ENCODE results near the gene TRPM2. TPM values are rescaled to one million over a fixed set of nuclear protein-coding genes. Genes with fewer than 3 reads are reported as not detected.

TRPM2 gene
- total and polyA plus RNA-seq, 2 of the 13 experiments (the other 11 are each of a cell fraction or from before 2014, with no cell fraction given): 0.07 to 0.20 TPM

DNA sequence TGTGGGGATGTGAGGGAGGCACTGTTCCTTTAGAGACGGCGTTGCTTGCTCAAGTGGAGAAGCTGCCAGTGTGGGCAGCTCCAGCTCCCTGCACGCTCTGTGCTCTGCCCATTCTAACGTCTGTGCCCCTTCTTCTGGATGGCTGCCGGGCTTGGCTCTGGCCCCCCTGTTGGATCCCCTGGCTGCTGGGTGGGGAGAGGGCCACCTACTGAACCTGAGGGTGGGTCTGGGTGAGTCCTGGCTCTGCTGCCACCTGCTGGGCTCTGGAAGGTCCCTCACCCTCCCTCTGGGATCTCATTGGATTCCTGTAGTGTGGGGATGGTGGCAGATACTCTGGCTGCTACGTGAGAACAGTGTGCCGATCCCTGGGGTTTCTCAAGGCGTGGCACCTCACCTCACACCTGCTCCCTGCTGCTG is 48.5 kb upstream of the TRPM2 start (continued):
- TF ChIP-seq, protein P1, sequence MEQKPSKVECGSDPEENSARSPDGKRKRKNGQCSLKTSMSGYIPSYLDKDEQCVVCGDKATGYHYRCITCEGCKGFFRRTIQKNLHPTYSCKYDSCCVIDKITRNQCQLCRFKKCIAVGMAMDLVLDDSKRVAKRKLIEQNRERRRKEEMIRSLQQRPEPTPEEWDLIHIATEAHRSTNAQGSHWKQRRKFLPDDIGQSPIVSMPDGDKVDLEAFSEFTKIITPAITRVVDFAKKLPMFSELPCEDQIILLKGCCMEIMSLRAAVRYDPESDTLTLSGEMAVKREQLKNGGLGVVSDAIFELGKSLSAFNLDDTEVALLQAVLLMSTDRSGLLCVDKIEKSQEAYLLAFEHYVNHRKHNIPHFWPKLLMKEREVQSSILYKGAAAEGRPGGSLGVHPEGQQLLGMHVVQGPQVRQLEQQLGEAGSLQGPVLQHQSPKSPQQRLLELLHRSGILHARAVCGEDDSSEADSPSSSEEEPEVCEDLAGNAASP (CRISPR knock-in tag; IDR thresholded peaks at IDR 0.05; ENCODE audit: borderline replicate concordance): no peak
- TF ChIP-seq, protein P2, sequence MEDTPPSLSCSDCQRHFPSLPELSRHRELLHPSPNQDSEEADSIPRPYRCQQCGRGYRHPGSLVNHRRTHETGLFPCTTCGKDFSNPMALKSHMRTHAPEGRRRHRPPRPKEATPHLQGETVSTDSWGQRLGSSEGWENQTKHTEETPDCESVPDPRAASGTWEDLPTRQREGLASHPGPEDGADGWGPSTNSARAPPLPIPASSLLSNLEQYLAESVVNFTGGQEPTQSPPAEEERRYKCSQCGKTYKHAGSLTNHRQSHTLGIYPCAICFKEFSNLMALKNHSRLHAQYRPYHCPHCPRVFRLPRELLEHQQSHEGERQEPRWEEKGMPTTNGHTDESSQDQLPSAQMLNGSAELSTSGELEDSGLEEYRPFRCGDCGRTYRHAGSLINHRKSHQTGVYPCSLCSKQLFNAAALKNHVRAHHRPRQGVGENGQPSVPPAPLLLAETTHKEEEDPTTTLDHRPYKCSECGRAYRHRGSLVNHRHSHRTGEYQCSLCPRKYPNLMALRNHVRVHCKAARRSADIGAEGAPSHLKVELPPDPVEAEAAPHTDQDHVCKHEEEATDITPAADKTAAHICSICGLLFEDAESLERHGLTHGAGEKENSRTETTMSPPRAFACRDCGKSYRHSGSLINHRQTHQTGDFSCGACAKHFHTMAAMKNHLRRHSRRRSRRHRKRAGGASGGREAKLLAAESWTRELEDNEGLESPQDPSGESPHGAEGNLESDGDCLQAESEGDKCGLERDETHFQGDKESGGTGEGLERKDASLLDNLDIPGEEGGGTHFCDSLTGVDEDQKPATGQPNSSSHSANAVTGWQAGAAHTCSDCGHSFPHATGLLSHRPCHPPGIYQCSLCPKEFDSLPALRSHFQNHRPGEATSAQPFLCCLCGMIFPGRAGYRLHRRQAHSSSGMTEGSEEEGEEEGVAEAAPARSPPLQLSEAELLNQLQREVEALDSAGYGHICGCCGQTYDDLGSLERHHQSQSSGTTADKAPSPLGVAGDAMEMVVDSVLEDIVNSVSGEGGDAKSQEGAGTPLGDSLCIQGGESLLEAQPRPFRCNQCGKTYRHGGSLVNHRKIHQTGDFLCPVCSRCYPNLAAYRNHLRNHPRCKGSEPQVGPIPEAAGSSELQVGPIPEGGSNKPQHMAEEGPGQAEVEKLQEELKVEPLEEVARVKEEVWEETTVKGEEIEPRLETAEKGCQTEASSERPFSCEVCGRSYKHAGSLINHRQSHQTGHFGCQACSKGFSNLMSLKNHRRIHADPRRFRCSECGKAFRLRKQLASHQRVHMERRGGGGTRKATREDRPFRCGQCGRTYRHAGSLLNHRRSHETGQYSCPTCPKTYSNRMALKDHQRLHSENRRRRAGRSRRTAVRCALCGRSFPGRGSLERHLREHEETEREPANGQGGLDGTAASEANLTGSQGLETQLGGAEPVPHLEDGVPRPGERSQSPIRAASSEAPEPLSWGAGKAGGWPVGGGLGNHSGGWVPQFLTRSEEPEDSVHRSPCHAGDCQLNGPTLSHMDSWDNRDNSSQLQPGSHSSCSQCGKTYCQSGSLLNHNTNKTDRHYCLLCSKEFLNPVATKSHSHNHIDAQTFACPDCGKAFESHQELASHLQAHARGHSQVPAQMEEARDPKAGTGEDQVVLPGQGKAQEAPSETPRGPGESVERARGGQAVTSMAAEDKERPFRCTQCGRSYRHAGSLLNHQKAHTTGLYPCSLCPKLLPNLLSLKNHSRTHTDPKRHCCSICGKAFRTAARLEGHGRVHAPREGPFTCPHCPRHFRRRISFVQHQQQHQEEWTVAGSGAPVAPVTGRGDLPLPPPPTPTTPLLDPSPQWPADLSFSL (CRISPR knock-in tag; IDR thresholded peaks at IDR 0.05): no peak
- TF ChIP-seq ZNF720 (CRISPR knock-in tag; IDR thresholded peaks at IDR 0.05) (no peak), HIVEP1 (CRISPR knock-in tag; IDR thresholded peaks at IDR 0.05) (no peak), ZNF547 (CRISPR knock-in tag; IDR thresholded peaks at IDR 0.05) (no peak), ZNF260 (CRISPR knock-in tag; IDR thresholded peaks at IDR 0.05; ENCODE audit: borderline replicate concordance, low read depth) (no peak), FOXA1 (IDR thresholded peaks at IDR 0.05) (no peak), FOXA1 (CRISPR knock-in tag; IDR thresholded peaks at IDR 0.05) (no peak), YEATS4 (CRISPR knock-in tag; IDR thresholded peaks at IDR 0.05; ENCODE audit: borderline replicate concordance) (no peak)
- TF ChIP-seq, protein P3, sequence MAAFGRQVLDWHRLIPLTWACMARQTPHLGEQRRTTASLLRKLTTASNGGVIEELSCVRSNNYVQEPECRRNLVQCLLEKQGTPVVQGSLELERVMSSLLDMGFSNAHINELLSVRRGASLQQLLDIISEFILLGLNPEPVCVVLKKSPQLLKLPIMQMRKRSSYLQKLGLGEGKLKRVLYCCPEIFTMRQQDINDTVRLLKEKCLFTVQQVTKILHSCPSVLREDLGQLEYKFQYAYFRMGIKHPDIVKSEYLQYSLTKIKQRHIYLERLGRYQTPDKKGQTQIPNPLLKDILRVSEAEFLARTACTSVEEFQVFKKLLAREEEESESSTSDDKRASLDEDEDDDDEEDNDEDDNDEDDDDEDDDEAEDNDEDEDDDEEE (CRISPR knock-in tag; IDR thresholded peaks at IDR 0.05): no peak
- TF ChIP-seq, protein P4, sequence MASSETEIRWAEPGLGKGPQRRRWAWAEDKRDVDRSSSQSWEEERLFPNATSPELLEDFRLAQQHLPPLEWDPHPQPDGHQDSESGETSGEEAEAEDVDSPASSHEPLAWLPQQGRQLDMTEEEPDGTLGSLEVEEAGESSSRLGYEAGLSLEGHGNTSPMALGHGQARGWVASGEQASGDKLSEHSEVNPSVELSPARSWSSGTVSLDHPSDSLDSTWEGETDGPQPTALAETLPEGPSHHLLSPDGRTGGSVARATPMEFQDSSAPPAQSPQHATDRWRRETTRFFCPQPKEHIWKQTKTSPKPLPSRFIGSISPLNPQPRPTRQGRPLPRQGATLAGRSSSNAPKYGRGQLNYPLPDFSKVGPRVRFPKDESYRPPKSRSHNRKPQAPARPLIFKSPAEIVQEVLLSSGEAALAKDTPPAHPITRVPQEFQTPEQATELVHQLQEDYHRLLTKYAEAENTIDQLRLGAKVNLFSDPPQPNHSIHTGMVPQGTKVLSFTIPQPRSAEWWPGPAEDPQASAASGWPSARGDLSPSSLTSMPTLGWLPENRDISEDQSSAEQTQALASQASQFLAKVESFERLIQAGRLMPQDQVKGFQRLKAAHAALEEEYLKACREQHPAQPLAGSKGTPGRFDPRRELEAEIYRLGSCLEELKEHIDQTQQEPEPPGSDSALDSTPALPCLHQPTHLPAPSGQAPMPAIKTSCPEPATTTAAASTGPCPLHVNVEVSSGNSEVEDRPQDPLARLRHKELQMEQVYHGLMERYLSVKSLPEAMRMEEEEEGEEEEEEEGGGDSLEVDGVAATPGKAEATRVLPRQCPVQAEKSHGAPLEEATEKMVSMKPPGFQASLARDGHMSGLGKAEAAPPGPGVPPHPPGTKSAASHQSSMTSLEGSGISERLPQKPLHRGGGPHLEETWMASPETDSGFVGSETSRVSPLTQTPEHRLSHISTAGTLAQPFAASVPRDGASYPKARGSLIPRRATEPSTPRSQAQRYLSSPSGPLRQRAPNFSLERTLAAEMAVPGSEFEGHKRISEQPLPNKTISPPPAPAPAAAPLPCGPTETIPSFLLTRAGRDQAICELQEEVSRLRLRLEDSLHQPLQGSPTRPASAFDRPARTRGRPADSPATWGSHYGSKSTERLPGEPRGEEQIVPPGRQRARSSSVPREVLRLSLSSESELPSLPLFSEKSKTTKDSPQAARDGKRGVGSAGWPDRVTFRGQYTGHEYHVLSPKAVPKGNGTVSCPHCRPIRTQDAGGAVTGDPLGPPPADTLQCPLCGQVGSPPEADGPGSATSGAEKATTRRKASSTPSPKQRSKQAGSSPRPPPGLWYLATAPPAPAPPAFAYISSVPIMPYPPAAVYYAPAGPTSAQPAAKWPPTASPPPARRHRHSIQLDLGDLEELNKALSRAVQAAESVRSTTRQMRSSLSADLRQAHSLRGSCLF (CRISPR knock-in tag; IDR thresholded peaks at IDR 0.05; ENCODE audit: borderline replicate concordance): no peak

All from HepG2 (cell line).